ENCODE data around the gene GAS1. TPM values are rescaled to one million over a fixed set of nuclear protein-coding genes. Genes with fewer than 3 reads are reported as not detected.
A peak's percentile ranks its signal among the peaks of the same experiment; 100 is the strongest.

The GAS1 gene
- total and polyA plus RNA-seq, 2 of the 8 experiments (the other 6 are each of a cell fraction or from before 2014, with no cell fraction given) = 2.8 to 5.7 TPM

DNA sequence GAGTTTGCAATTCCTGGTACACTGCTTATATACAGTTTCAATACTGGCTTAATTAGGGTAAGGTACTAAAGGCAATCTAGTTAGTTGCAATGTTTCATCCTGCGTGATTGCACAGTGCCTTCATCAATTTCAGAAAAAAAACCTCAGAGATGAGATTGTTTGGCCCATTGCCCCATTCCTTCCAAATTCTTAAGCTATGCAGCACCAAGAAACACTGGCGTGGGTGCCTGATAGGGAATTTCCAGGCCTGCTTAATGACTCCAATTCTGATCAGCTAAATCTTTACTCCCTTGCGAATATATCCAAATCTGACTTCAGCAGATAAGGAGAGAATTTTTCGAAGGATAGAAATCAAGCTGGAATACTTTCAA lies 35.9 kb upstream of the GAS1 start:
- H4K8ac ChIP-seq (ENCODE audit: extremely low read depth, insufficient read depth, low read length) = no peak overlapping the region
- POLR2A ChIA-PET (ENCODE audit: partially characterized antibody) = interaction anchor here (1.0 kb wide), 1 partner anchor 59 kb away, joined by 3 read pairs; no protein-coding TSS in a partner anchor
- 83% methylated on average over 4 of the region's 4 CpGs; no CpG with 5 or more reads in 1 of the 2 experiments for WGBS, 2 experiments (ENCODE audit: extremely low coverage in 1 of 2, insufficient coverage in 1 of 2, insufficient read length in 1 of 2, insufficient replicate concordance in 2 of 2, low coverage in 1 of 2, low lambda C conversion rate in 2 of 2, missing lambda C conversion rate in 1 of 2)
- H2AFZ ChIP-seq (ENCODE audit: low read length) = 0 out of 2 replicates have a peak overlapping the region, but pooled peaks have one; percentile 12
- no peak overlapping the region for H4K91ac ChIP-seq (replicated peaks; ENCODE audit: insufficient read length, low read length)
- CTCF ChIA-PET (ENCODE audit: partially characterized antibody) = no interaction called here
- H3K79me1 ChIP-seq (ENCODE audit: low read depth, low read length) = no peaks in the 10 kb centered on the region
- H2BK15ac ChIP-seq (ENCODE audit: low read length) = no peak overlapping the region
- H3K27me3 ChIP-seq (replicated peaks in 1 of 4; ENCODE audit: control insufficient read depth in 3 of 4, extremely low read depth in 1 of 4, insufficient read depth in 3 of 4, low read length in 3 of 4) = no peaks in the 10 kb centered on the region
- no peaks in the 10 kb centered on the region for H3K23me2 ChIP-seq (ENCODE audit: low read depth, low read length)
- H3K4me1 ChIP-seq (replicated peaks in 1 of 4; ENCODE audit: control insufficient read depth in 3 of 4, insufficient read depth in 4 of 4, low read length in 3 of 4) = no peaks in the 10 kb centered on the region
- H3K9ac ChIP-seq (replicated peaks in 1 of 4; ENCODE audit: extremely low read depth in 1 of 4, low read depth in 3 of 4, low read length in 3 of 4) = no peak overlapping the region
- no peaks in the 10 kb centered on the region for H4K20me1 ChIP-seq (replicated peaks in 1 of 2; ENCODE audit: control insufficient read depth in 1 of 2, insufficient read depth in 2 of 2, low read length in 2 of 2)
- H4K5ac ChIP-seq (ENCODE audit: insufficient read length, low read depth, low read length) = no peak overlapping the region
- H3K56ac ChIP-seq (replicated peaks; ENCODE audit: insufficient read length, low read depth, low read length) = no peak overlapping the region
- FAIRE-seq = no peak
- no peaks in the 10 kb centered on the region for H3K36me3 ChIP-seq (ENCODE audit: control insufficient read depth in 2 of 4, insufficient read depth in 4 of 4, low read length in 3 of 4)
- H3K4ac ChIP-seq (replicated peaks; ENCODE audit: insufficient read length, low read depth, low read length) = no peak overlapping the region
- H3K18ac ChIP-seq (ENCODE audit: extremely low read depth, low read length) = no peak overlapping the region
- no peak for DNase-seq (ENCODE audit: low read depth in 1 of 2, low spot score in 2 of 2)
- H2BK120ac ChIP-seq (replicated peaks; ENCODE audit: low read depth, low read length) = no peak overlapping the region
- no peak overlapping the region for H2BK5ac ChIP-seq (ENCODE audit: low read depth, low read length)
- H3K27ac ChIP-seq (ENCODE audit: low read depth, low read length) = no peak overlapping the region
- no peak overlapping the region for H3K14ac ChIP-seq (ENCODE audit: insufficient read length)
- no peak overlapping the region for H2BK12ac ChIP-seq (ENCODE audit: low read depth, low read length)
- no peak overlapping the region for H3K4me3 ChIP-seq (ENCODE audit: extremely low read depth in 1 of 4, insufficient read depth in 2 of 4, low read depth in 3 of 4, low read length in 4 of 4)
- no peak overlapping the region for H3K4me2 ChIP-seq (ENCODE audit: insufficient read depth in 1 of 2, low read depth in 2 of 2, low read length in 2 of 2)
- no peaks in the 10 kb centered on the region for H3K79me2 ChIP-seq (ENCODE audit: control insufficient read depth in 1 of 2, insufficient read depth in 2 of 2, low read length in 2 of 2)
- H2BK20ac ChIP-seq (ENCODE audit: low read length) = no peak overlapping the region
- no peak overlapping the region for H2AK5ac ChIP-seq (ENCODE audit: low read depth, low read length)
- H3K23ac ChIP-seq (ENCODE audit: insufficient read length) = no peak overlapping the region
- H3K9me3 ChIP-seq (ENCODE audit: insufficient read depth in 2 of 2, low read depth in 1 of 2, low read length in 1 of 2) = no peaks in the 10 kb centered on the region
- no peak for TF ChIP-seq GABPA (IDR thresholded peaks at IDR 0.05; ENCODE audit: borderline replicate concordance, insufficient read depth, low read length)
- TF ChIP-seq TAF7 (optimal IDR thresholded peaks at IDR 0.05; ENCODE audit: borderline replicate concordance, low read depth, low read length) = no peak
- TF ChIP-seq SIN3A (conservative IDR thresholded peaks at IDR 0.05 in 1 of 2, IDR thresholded peaks at IDR 0.05 in 1 of 2; ENCODE audit: low read depth in 1 of 2, low read length in 2 of 2) = no peak
- TF ChIP-seq FOSL1 (IDR thresholded peaks at IDR 0.05; ENCODE audit: insufficient read depth, low read depth, low read length) = no peak
- TF ChIP-seq KDM1A (IDR thresholded peaks at IDR 0.05; ENCODE audit: borderline replicate concordance, low read length) = no peak
- TF ChIP-seq CHD2 (IDR thresholded peaks at IDR 0.05; ENCODE audit: low read length) = no peak
- no peak for TF ChIP-seq JUN (IDR thresholded peaks at IDR 0.05; ENCODE audit: low read depth, low read length)
- TF ChIP-seq, protein P1, sequence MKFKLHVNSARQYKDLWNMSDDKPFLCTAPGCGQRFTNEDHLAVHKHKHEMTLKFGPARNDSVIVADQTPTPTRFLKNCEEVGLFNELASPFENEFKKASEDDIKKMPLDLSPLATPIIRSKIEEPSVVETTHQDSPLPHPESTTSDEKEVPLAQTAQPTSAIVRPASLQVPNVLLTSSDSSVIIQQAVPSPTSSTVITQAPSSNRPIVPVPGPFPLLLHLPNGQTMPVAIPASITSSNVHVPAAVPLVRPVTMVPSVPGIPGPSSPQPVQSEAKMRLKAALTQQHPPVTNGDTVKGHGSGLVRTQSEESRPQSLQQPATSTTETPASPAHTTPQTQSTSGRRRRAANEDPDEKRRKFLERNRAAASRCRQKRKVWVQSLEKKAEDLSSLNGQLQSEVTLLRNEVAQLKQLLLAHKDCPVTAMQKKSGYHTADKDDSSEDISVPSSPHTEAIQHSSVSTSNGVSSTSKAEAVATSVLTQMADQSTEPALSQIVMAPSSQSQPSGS (IDR thresholded peaks at IDR 0.05; ENCODE audit: low read length) = no peak
- no peak for TF ChIP-seq MAFK (IDR thresholded peaks at IDR 0.05; ENCODE audit: low read depth, low read length)
- TF ChIP-seq NANOG (IDR thresholded peaks at IDR 0.05; ENCODE audit: insufficient read depth, low read depth, low read length, poor library complexity, severe bottlenecking) = no peak
- no peak for TF ChIP-seq SAP30 (IDR thresholded peaks at IDR 0.05; ENCODE audit: insufficient read depth, insufficient replicate concordance, low read length)
- no peak for TF ChIP-seq TAF1 (IDR thresholded peaks at IDR 0.05; ENCODE audit: low read depth, low read length)
